CD14-positive monocyte (primary cell): Measurements from ENCODE around the gene NR6A1. TPM values are rescaled to one million over a fixed set of nuclear protein-coding genes. Genes with fewer than 3 reads are reported as not detected.
A peak's percentile ranks its signal among the peaks of the same experiment; 100 is the strongest.

ENCODE experiments used
- DNase-seq, 3 donors: peaks; one replicate each; pipeline ENCODE4 v3.0.0-alpha.2; 2011 to 2022
- H2AFZ ChIP-seq: 2 replicates; pipeline ENCODE4 v1.6.0; 2012; ENCODE audit warnings: mild to moderate bottlenecking, low read depth, low read length, inconsistent platforms; ENCODE audit not compliant: insufficient read depth, poor library complexity, severe bottlenecking
- H3K27ac ChIP-seq, 2 donors: 1 replicate in 1 of 2; 2 replicates in 1 of 2; pipeline ENCODE4 v1.5.1; 2012 to 2013; ENCODE audit warnings: low read length in 2 of 2, control low read depth in 1 of 2, inconsistent platforms in 1 of 2, low read depth in 1 of 2, mild to moderate bottlenecking in 1 of 2
- H3K27me3 ChIP-seq, 2 donors: one replicate each; pipeline versions ENCODE4 v1.6.0 to v1.6.1; 2011 to 2013; ENCODE audit warnings: low read length in 2 of 2; ENCODE audit not compliant: control insufficient read depth in 2 of 2, insufficient read depth in 2 of 2
- H3K36me3 ChIP-seq, 2 donors: replicated peaks in 1 of 2; 1 replicate in 1 of 2; 2 replicates in 1 of 2; pipeline versions ENCODE4 v1.5.1 to v1.6.1; 2012 to 2013; ENCODE audit warnings: low read length in 2 of 2, control low read depth in 1 of 2, inconsistent platforms in 1 of 2, mild to moderate bottlenecking in 1 of 2; ENCODE audit not compliant: insufficient read depth in 2 of 2, control insufficient read depth in 1 of 2
- H3K4me1 ChIP-seq, 2 donors: 1 replicate in 1 of 2; 2 replicates in 1 of 2; pipeline versions ENCODE4 v1.5.1 to v1.6.1; 2012 to 2013; ENCODE audit warnings: low read length in 2 of 2, control low read depth in 1 of 2, inconsistent platforms in 1 of 2, mild to moderate bottlenecking in 1 of 2, moderate library complexity in 1 of 2; ENCODE audit not compliant: insufficient read depth in 2 of 2, control insufficient read depth in 1 of 2
- H3K4me2 ChIP-seq: replicated peaks from 2 replicates; pipeline ENCODE3; 2012; ENCODE audit warnings: low read length, moderate library complexity, mild to moderate bottlenecking; ENCODE audit not compliant: poor library complexity, severe bottlenecking; ENCODE audit errors: extremely low read depth
- H3K4me3 ChIP-seq, 3 experiments: fragments of 200-600 bp in 1 of 3; sonication (generic) in 1 of 3; replicated peaks in 1 of 3; 1 replicate in 2 of 3; 2 replicates in 1 of 3; pipeline ENCODE4 v1.5.1; 2011 to 2013; ENCODE audit warnings: low read length in 3 of 3, mild to moderate bottlenecking in 3 of 3, control low read depth in 2 of 3, low read depth in 2 of 3, inconsistent platforms in 1 of 3, moderate library complexity in 1 of 3
- H3K79me2 ChIP-seq: 2 replicates; pipeline ENCODE4 v1.6.0; 2012; ENCODE audit warnings: mild to moderate bottlenecking, control low read depth, inconsistent platforms, low read length, moderate library complexity; ENCODE audit not compliant: insufficient read depth
- H3K9ac ChIP-seq: 2 replicates; pipeline ENCODE4 v1.6.0; 2017; ENCODE audit warnings: low read length, mild to moderate bottlenecking; ENCODE audit not compliant: insufficient read depth, poor library complexity, severe bottlenecking
- H3K9me3 ChIP-seq, 2 donors: replicated peaks in 1 of 2; 1 replicate in 1 of 2; 2 replicates in 1 of 2; pipeline versions ENCODE4 v1.5.1 to v1.6.1; 2012 to 2013; ENCODE audit warnings: low read length in 2 of 2, control low read depth in 1 of 2; ENCODE audit not compliant: control insufficient read depth in 1 of 2, insufficient read depth in 1 of 2
- H4K20me1 ChIP-seq: 2 replicates; pipeline ENCODE4 v1.6.0; 2012; ENCODE audit warnings: mild to moderate bottlenecking, low read length, control low read depth, moderate library complexity; ENCODE audit not compliant: insufficient read depth
- H3K27ac Mint-ChIP-seq, 7 donors: one replicate each; pipeline ENCODE4 v1.8.0; 2020; ENCODE audit warnings: mild to moderate bottlenecking in 7 of 7, mixed read lengths in 7 of 7, moderate library complexity in 6 of 7, inconsistent platforms in 2 of 7
- H3K27me3 Mint-ChIP-seq, 3 donors: one replicate each; pipeline ENCODE4 v1.8.0; 2021 to 2022; ENCODE audit warnings: low read depth in 3 of 3, mild to moderate bottlenecking in 3 of 3, mixed read lengths in 3 of 3, moderate library complexity in 3 of 3, inconsistent platforms in 1 of 3
- H3K36me3 Mint-ChIP-seq, 2 donors: one replicate each; pipeline ENCODE4 v1.8.0; 2020; ENCODE audit warnings: mixed read lengths in 2 of 2, inconsistent platforms in 1 of 2, mild to moderate bottlenecking in 1 of 2
- H3K4me1 Mint-ChIP-seq: one replicate; pipeline ENCODE4 v1.8.0; 2020; ENCODE audit warnings: mild to moderate bottlenecking, mixed read lengths
- H3K4me3 Mint-ChIP-seq, 2 donors: one replicate each; pipeline ENCODE4 v1.8.0; 2020; ENCODE audit warnings: mild to moderate bottlenecking in 2 of 2, mixed read lengths in 2 of 2, moderate library complexity in 1 of 2
- H3K9me3 Mint-ChIP-seq, 7 donors: one replicate each; pipeline ENCODE4 v1.8.0; 2020 to 2022; ENCODE audit warnings: mixed read lengths in 7 of 7, mild to moderate bottlenecking in 6 of 7, moderate library complexity in 6 of 7, inconsistent platforms in 2 of 7
- CTCF ChIP-seq: fragments of 200-600 bp; IDR thresholded peaks from one replicate; pipeline ENCODE4 v1.8.0; 2022; ENCODE audit warnings: antibody characterized with exemption, mild to moderate bottlenecking
- WGBS: methylation state at CpG from one replicate; pipeline ENCODE4 v1.1.5; 2013; ENCODE audit warnings: missing lambda C conversion rate; ENCODE audit not compliant: insufficient coverage; 5-methylcytosine and 5-hydroxymethylcytosine counted together
- intact Hi-C, 2 donors: fragments of 100-400 bp; cut with micrococcal nuclease; formaldehyde crosslinking; loops; one replicate each; pipeline versions ENCODE4 v1.15.0 to v1.15.1; 2023
- polyA plus RNA-seq, 3 donors: library from polyadenylated mRNA; depleted of rRNA in 1 of 3; unstranded in 2 of 3; stranded (reverse) in 1 of 3; fragments of 300-500 nt in 2 of 3; fragments of >200 nt in 1 of 3; fragmentation: Illumina TruSeq in 2 of 3; gene quantifications; 1 replicate in 2 of 3; 2 replicates in 1 of 3; pipeline ENCODE4 v1.2.3, GENCODE V29; 2012 to 2021

NR6A1 gene
- polyA plus RNA-seq, 3 donors: 0.15 to 2.9 (median 0.28) TPM

- H3K27me3 Mint-ChIP-seq: no peaks in the 10 kb centered on the region
- Histone ChIP-seq H3K4me3 (no peak overlapping the region), H3K4me2 (no peak overlapping the region), H3K9me3 (no peaks in the 10 kb centered on the region), H3K36me3 (no peaks in the 10 kb centered on the region), H3K27me3 (no peaks in the 10 kb centered on the region), H3K4me1 (no peaks in the 10 kb centered on the region), H4K20me1 (no peaks in the 10 kb centered on the region), H3K9ac (no peak overlapping the region), H3K27ac (no peak overlapping the region), H2AFZ (no peak overlapping the region), H3K79me2 (no peaks in the 10 kb centered on the region)
- no peak overlapping the region for H3K4me3 Mint-ChIP-seq
- intact Hi-C loops: no loop called here
- peak overlapping the region in 2 of 7 donors; percentile 28 to 55 for H3K27ac Mint-ChIP-seq
- no peaks in the 10 kb centered on the region for H3K36me3 Mint-ChIP-seq
- no peaks in the 10 kb centered on the region for H3K4me1 Mint-ChIP-seq
- no peak for DNase-seq
- TF ChIP-seq CTCF: no peak
- no peaks in the 10 kb centered on the region for H3K9me3 Mint-ChIP-seq
These were observed 148.2 kb downstream of the NR6A1 start for GRCh38 chr9:124622882-124623281.

GRCh38 chr9:124621371-124622328, 149.5 kb downstream of the NR6A1 start:
- Histone ChIP-seq H3K4me3 (no peak overlapping the region), H4K20me1 (no peaks in the 10 kb centered on the region), H3K9ac (no peak overlapping the region), H3K27ac (no peak overlapping the region), H3K4me2 (no peak overlapping the region), H3K27me3 (no peaks in the 10 kb centered on the region), H3K4me1 (no peaks in the 10 kb centered on the region), H2AFZ (no peak overlapping the region), H3K36me3 (no peaks in the 10 kb centered on the region), H3K9me3 (no peaks in the 10 kb centered on the region), H3K79me2 (no peaks in the 10 kb centered on the region)
- WGBS: 43% methylated on average over 4 of the region's 11 CpGs
- Mint-ChIP-seq H3K27ac (no peak overlapping the region), H3K4me3 (no peak overlapping the region), H3K9me3 (no peaks in the 10 kb centered on the region), H3K27me3 (no peaks in the 10 kb centered on the region), H3K36me3 (no peaks in the 10 kb centered on the region), H3K4me1 (no peaks in the 10 kb centered on the region)
- DNase-seq: no peak
- no peak for TF ChIP-seq CTCF
- intact Hi-C loops: no loop called here
